ENCODE results near the gene ITPR1.

DNA sequence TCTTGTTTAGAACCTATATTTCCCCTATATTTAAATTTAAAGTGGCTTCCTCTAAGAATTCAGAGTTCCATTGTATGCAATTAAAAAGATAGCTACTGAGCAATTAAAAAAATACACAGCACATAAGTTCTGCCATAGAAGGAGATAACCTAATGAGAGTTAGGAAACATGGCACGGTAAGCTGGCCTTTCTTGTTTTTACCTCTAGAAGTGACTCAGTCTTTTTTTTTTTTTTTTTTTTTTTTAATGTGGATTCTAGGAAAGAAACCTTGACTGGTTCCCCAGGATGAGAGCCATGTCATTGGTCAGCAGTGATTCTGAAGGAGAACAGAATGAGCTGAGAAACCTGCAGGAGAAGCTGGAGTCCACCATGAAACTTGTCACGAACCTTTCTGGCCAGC, 343.4 kb downstream of the ITPR1 start:
- no peak for TF ChIP-seq RAD21 (IDR thresholded peaks at IDR 0.05)
- TF ChIP-seq, protein P1, sequence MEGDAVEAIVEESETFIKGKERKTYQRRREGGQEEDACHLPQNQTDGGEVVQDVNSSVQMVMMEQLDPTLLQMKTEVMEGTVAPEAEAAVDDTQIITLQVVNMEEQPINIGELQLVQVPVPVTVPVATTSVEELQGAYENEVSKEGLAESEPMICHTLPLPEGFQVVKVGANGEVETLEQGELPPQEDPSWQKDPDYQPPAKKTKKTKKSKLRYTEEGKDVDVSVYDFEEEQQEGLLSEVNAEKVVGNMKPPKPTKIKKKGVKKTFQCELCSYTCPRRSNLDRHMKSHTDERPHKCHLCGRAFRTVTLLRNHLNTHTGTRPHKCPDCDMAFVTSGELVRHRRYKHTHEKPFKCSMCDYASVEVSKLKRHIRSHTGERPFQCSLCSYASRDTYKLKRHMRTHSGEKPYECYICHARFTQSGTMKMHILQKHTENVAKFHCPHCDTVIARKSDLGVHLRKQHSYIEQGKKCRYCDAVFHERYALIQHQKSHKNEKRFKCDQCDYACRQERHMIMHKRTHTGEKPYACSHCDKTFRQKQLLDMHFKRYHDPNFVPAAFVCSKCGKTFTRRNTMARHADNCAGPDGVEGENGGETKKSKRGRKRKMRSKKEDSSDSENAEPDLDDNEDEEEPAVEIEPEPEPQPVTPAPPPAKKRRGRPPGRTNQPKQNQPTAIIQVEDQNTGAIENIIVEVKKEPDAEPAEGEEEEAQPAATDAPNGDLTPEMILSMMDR (IDR thresholded peaks at IDR 0.05; ENCODE audit: low read depth, low read length, missing input control) = no peak
- TF ChIP-seq FOXA1 (IDR thresholded peaks at IDR 0.05) = no peak
- no peak for TF ChIP-seq YY1 (IDR thresholded peaks at IDR 0.05)
- TF ChIP-seq, protein P2, sequence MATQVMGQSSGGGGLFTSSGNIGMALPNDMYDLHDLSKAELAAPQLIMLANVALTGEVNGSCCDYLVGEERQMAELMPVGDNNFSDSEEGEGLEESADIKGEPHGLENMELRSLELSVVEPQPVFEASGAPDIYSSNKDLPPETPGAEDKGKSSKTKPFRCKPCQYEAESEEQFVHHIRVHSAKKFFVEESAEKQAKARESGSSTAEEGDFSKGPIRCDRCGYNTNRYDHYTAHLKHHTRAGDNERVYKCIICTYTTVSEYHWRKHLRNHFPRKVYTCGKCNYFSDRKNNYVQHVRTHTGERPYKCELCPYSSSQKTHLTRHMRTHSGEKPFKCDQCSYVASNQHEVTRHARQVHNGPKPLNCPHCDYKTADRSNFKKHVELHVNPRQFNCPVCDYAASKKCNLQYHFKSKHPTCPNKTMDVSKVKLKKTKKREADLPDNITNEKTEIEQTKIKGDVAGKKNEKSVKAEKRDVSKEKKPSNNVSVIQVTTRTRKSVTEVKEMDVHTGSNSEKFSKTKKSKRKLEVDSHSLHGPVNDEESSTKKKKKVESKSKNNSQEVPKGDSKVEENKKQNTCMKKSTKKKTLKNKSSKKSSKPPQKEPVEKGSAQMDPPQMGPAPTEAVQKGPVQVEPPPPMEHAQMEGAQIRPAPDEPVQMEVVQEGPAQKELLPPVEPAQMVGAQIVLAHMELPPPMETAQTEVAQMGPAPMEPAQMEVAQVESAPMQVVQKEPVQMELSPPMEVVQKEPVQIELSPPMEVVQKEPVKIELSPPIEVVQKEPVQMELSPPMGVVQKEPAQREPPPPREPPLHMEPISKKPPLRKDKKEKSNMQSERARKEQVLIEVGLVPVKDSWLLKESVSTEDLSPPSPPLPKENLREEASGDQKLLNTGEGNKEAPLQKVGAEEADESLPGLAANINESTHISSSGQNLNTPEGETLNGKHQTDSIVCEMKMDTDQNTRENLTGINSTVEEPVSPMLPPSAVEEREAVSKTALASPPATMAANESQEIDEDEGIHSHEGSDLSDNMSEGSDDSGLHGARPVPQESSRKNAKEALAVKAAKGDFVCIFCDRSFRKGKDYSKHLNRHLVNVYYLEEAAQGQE (IDR thresholded peaks at IDR 0.05) = no peak
- TF ChIP-seq, protein P3, sequence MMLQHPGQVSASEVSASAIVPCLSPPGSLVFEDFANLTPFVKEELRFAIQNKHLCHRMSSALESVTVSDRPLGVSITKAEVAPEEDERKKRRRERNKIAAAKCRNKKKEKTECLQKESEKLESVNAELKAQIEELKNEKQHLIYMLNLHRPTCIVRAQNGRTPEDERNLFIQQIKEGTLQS (IDR thresholded peaks at IDR 0.05) = no peak
